SKM-1 (cell line): ENCODE results near the gene STK39.
"Not testable (repeated sequence)": the region's sequence is repeated elsewhere in the genome, so short reads cannot be mapped to it uniquely, and the experiment has no call there.

Source experiments
- DNase-seq: peaks from one replicate; lab custom pipeline; 2025; ENCODE audit not compliant: unreplicated experiment; lab: John Stamatoyannopoulos, UW

The STK39 gene

GRCh38 chr2:168090366-168091135 is 156.8 kb downstream of the STK39 start:
- DNase-seq = no peak

- DNase-seq = no peak
Observed at GRCh38 chr2:168089200-168089599, 158.2 kb downstream of the STK39 start.

GRCh38 chr2:168087401-168087800 is 160.0 kb downstream of the STK39 start:
- DNase-seq = no peak

GRCh38 chr2:168086851-168087250 is 160.5 kb downstream of the STK39 start:
- DNase-seq = no peak

GRCh38 chr2:168085801-168086361 is 161.5 kb downstream of the STK39 start:
- no peak for DNase-seq

DNA sequence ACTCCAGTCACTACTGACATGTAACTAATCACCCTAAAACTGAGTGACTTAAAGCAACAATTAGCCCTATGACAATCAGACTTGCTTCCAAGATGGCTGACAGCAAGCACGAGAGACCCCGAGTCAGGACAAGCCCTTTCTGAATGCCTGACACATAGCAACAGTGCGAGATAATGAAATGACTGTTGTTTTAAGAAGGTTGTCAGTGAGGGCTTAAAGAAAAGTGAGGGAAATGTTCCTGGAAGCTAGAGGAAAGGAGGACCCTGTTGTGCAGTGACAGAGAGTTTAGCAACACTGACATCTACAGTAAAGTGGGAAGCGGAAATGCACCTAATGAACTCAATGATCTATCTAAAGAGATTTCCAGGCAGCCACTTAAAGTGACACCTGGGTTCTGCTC is 163.1 kb downstream of the STK39 start:
- DNase-seq = no peak

DNA sequence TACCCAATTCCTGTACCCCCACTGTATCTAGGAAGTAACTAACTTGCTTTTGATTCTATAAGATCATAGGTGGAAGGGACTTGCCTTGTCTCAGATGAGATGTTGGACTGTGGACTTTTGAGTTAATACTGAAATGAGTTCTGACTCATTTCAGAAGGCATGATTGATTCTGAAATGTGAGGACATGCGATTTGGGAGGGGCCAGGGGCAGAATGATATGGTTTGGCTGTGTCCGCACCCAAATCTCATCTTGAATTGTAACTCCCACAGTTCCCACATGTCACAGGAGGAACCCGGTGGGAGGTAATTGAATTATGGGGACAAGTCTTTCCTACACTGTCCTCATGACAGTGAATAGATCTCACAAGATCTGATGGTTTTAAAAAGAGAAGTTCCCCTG is 165.9 kb downstream of the STK39 start:
- DNase-seq = not testable (repeated sequence)

DNA sequence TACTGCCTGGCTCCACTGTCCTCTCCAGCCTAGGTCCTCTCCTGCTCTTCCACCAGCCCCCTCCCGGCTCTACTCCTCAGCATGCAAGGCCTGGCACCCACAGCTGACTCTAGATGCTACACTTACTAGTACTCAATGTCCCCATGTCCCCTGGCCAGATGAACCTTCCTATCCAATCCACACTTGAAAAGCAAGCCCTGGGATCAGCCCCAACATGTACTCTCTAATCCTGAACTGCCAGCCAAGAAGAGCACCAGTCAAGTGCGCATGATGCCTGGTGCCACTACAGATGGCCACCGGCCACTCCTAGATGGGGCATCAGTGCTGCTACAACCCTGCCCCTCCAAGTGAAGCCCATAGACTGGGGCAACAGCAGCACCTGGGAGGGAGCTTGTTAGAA is 168.2 kb downstream of the STK39 start:
- DNase-seq = no peak

DNA sequence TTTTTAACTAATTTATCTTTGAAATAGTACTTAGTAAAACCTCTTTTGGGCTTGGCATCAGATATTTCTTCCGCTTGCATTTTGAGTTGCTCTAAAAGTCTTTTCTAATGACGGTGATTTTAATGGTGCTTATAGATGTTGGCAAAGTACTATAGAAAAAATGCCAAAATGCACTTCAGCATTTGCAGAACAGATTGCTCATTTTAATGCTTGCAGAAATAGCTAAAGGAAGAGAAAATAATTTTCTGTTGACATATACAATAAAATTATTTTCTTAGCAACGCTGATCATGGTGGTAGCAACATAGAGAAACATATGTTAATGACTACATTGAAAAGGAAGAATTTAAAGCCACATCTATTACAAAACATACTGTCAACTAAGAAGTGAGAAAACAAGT is 170.7 kb downstream of the STK39 start:
- no peak for DNase-seq

GRCh38 chr2:168075446-168075845 is 171.9 kb downstream of the STK39 start:
- no peak for DNase-seq

DNA sequence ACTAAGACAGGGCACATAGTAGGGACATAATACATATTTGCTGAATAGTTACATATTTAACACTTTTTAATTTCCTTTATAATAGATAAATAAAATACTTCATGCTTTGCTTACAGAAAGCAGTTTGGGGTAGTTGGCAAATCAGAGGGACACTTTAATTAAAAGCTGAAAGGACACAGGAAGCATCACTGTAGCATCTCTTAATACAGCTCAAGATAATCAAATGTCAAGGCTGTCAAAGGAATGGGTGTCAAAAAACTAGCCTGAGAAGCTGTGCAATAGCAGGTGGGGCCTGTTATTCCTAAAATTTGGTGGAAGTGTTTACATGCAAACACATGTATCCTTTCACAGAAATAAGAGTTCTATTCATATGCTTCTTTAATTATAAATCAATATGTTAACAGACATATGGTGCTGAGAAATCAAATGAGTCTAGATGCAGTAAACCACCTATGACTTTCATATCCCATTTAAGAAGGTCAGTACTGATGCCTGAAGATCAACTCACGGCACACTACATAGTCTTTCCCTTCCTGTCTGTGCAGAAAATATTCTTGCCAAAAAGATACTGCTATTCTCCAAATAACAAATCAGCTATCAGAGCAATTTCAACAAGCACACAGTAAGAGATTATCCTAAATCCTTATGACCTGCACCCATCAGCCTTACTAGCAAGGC is 174.6 kb downstream of the STK39 start:
- no peak for DNase-seq

DNA sequence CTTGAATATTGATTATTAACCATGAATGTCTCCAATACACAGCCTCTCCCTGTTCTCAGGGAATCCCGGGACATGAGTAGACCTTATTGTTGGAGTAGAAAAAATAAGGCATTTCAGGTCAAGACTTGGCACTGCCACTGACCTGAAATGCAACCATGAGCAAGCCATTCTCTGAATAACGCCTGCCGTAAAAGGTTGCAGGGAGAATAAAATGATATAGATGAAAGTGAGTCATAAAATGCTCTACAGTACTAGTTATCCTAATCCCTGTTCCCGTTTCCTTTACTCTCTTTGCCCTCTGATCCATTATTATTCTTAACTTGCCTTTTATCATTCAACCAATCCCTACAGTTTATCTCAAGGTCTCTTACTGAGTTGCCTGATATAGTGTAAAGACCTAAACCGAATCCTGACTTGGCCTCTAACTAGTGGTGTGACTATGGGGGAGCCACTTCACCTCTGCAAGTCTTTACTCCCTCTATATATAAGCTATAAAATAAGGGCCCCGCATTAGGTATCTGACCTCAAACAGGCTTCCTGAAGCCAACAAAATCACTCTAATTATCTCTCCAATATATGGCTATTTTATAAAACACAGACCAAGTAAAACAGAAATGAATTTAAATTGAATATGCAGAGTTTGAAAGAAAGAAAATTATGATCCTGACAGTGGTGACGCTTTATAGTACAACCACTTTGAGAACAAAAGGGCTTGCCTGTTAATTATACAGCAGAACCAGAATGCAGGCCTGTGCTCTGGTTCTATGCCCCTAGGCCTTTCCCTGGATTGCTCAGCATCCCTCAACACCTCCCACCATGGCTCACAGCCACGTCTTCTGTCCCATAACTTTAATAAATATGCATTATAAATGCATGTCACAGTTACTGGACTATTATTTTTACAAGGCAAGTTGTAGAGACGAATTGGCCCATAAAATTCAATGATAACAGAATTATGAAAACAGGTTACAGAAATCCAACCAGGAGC is 183.1 kb downstream of the STK39 start:
- no peak for DNase-seq

- DNase-seq = no peak
Observed at GRCh38 chr2:168062936-168063335, 184.5 kb downstream of the STK39 start.

GRCh38 chr2:168062054-168062453 is 185.3 kb downstream of the STK39 start:
- DNase-seq = no peak

GRCh38 chr2:168060986-168061750 is 186.2 kb downstream of the STK39 start:
- DNase-seq = no peak

GRCh38 chr2:168059758-168060157 is 187.6 kb downstream of the STK39 start:
- no peak for DNase-seq

DNA sequence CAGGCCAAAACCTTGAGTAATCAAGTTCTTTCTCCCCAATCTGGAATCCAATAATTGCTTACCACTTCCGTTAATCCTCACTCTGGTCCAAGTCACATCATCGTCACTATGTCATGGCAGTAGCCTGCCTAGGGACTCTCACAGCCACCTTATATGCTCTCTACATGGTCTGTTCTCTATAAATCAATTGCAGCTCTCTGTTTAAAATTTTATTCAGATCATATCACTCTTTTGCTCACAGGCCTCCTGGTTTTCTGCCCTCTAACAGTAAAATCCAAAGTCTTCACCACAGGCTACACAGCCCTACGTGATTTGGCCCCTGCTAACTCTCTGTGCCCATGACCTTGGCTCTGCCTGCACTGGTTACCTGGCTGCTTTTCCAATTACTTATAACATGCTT is 188.7 kb downstream of the STK39 start:
- DNase-seq = no peak

DNA sequence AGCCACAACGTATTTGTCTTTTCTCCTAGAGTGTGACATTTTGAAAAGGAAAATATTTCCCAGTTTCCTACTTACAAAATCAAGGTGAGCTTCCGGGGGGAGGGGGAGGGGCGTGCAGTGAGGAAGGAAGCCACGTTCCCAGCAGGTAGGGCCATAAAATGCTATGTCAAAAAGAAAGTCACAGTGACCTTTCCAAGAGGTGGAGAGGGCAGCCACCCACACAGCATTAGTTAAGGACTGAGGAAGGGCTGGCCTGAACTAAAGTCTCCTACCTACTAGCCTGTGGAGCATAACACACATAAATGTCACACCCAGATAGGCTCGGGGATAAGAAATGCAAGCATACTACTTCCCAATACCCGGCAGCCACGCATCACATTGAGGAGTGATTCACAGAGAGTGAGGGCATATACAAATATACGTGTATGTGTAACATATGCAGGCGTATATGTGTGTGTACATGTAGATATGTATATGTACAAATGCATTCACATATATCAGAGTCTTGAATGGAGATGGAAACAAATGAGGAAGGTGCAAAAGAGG is 191.1 kb downstream of the STK39 start:
- no peak for DNase-seq

- DNase-seq = no peak
Observed at GRCh38 chr2:168054657-168055056, 192.7 kb downstream of the STK39 start.

- DNase-seq = no peak
Observed at GRCh38 chr2:168053676-168054075, 193.7 kb downstream of the STK39 start.
